NCI-H1694 treated with DMSO at 0.1 percent for 48 hours (cell line): Measurements from ENCODE around the gene PIK3C2G.

Experiments used
- DNase-seq: peaks from one replicate; lab custom pipeline; 2025; lab: John Stamatoyannopoulos, UW

The PIK3C2G gene

GRCh38 chr12:18345021-18345735 lies 83.9 kb downstream of the PIK3C2G start:
- DNase-seq, result peak; percentile 17

GRCh38 chr12:18352312-18352711 lies 91.0 kb downstream of the PIK3C2G start:
- no peak for DNase-seq

- DNase-seq, result no peak
Measured at GRCh38 chr12:18355429-18355828, 94.1 kb downstream of the PIK3C2G start.

GRCh38 chr12:18358077-18358476 lies 96.8 kb downstream of the PIK3C2G start:
- no peak for DNase-seq

- no peak for DNase-seq
Measured at GRCh38 chr12:18358930-18359329, 97.6 kb downstream of the PIK3C2G start.

- no peak for DNase-seq
Measured at GRCh38 chr12:18361433-18361832, 100.1 kb downstream of the PIK3C2G start.

GRCh38 chr12:18363321-18363720 lies 102.0 kb downstream of the PIK3C2G start:
- DNase-seq, result no peak

- no peak for DNase-seq
Measured at GRCh38 chr12:18368594-18368993, 107.3 kb downstream of the PIK3C2G start.

GRCh38 chr12:18373181-18373580 lies 111.9 kb downstream of the PIK3C2G start:
- DNase-seq, result no peak

- no peak for DNase-seq
Measured at GRCh38 chr12:18375131-18375530, 113.8 kb downstream of the PIK3C2G start.

GRCh38 chr12:18375583-18375982 lies 114.3 kb downstream of the PIK3C2G start:
- no peak for DNase-seq

- no peak for DNase-seq
Measured at GRCh38 chr12:18382236-18382885, 121.0 kb downstream of the PIK3C2G start.

GRCh38 chr12:18383203-18383602 lies 121.9 kb downstream of the PIK3C2G start:
- DNase-seq, result no peak

GRCh38 chr12:18387706-18388105 lies 126.4 kb downstream of the PIK3C2G start:
- DNase-seq, result no peak

- no peak for DNase-seq
Measured at GRCh38 chr12:18389820-18390219, 128.5 kb downstream of the PIK3C2G start.

GRCh38 chr12:18391151-18391550 lies 129.8 kb downstream of the PIK3C2G start:
- no peak for DNase-seq

GRCh38 chr12:18394742-18395141 lies 133.4 kb downstream of the PIK3C2G start:
- no peak for DNase-seq

GRCh38 chr12:18400186-18400585 lies 138.9 kb downstream of the PIK3C2G start:
- no peak for DNase-seq

- no peak for DNase-seq
Measured at GRCh38 chr12:18402872-18403611, 141.7 kb downstream of the PIK3C2G start.

- DNase-seq, result no peak
Measured at GRCh38 chr12:18411453-18411852, 150.1 kb downstream of the PIK3C2G start.

- no peak for DNase-seq
Measured at GRCh38 chr12:18414671-18415070, 153.4 kb downstream of the PIK3C2G start.

- no peak for DNase-seq
Measured at GRCh38 chr12:18415227-18415626, 153.9 kb downstream of the PIK3C2G start.

GRCh38 chr12:18416412-18416811 lies 155.1 kb downstream of the PIK3C2G start:
- DNase-seq, result no peak
